ENCODE measurements around the gene EIF4G3. TPM values are rescaled to one million over a fixed set of nuclear protein-coding genes. Genes with fewer than 3 reads are reported as not detected.

Gene EIF4G3, protein sequence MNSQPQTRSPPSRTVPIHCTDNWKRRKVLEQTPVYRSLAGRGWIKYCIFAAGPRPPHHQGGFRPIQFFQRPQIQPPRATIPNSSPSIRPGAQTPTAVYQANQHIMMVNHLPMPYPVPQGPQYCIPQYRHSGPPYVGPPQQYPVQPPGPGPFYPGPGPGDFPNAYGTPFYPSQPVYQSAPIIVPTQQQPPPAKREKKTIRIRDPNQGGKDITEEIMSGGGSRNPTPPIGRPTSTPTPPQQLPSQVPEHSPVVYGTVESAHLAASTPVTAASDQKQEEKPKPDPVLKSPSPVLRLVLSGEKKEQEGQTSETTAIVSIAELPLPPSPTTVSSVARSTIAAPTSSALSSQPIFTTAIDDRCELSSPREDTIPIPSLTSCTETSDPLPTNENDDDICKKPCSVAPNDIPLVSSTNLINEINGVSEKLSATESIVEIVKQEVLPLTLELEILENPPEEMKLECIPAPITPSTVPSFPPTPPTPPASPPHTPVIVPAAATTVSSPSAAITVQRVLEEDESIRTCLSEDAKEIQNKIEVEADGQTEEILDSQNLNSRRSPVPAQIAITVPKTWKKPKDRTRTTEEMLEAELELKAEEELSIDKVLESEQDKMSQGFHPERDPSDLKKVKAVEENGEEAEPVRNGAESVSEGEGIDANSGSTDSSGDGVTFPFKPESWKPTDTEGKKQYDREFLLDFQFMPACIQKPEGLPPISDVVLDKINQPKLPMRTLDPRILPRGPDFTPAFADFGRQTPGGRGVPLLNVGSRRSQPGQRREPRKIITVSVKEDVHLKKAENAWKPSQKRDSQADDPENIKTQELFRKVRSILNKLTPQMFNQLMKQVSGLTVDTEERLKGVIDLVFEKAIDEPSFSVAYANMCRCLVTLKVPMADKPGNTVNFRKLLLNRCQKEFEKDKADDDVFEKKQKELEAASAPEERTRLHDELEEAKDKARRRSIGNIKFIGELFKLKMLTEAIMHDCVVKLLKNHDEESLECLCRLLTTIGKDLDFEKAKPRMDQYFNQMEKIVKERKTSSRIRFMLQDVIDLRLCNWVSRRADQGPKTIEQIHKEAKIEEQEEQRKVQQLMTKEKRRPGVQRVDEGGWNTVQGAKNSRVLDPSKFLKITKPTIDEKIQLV (N-terminal part only)
- 17.9 to 23.3 TPM (median 20.4 TPM) in 5 replicates for total RNA-seq (2022; extraction: Qiagen RNA extraction; ENCODE audit: low read depth)

DNA sequence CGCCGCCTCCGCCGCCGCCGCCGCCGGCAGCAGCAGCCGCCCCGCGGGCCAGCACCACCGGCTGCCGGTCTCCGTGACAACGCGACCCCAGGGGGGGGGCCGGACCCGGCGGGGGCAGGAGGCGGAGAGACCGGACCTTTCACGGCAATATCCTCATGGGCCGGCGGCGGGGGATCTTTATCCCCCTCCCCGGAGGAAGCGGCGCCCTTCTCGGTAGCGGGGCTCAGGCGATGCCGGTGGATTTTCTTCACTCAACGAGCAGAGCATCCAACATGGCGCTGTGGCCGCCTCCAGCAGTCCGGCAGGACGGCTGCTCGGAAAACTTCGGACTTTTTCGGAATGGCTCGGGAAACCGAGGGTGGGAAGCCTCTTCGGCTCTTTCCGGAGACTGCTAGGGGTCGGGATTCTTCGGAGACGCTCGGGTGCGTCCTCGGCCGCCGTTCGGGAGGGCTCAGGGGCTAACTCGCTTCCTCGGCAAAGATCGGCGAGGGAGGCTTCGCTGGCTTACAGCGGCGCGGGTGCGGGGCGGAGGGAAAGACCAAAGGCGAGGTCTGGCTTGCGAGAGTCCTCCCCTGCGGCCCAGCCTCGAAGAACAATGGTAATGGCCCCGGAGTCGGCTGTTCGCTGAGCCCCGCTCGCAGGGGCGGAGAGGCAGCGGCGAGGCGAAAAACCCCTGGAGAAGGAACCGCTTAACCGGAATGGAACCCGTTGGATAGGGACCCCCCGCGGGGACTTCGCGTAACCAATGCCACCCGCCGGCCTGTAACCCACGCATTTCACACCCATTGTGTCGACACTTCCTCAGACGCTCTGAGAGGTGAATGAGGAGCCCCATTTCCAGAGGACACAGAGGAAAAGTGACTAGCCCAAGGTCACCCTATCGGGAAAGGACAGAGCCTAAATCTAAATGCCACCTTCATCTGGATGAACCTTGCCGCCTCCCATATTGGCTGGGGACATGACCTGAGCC lies at the start of gene EIF4G3:
TSS of gene EIF4G3 (minus strand) at position 312 of the 970 bp plus-strand sequence. CDS start 174,155 bp downstream, outside the sequence.

DNA sequence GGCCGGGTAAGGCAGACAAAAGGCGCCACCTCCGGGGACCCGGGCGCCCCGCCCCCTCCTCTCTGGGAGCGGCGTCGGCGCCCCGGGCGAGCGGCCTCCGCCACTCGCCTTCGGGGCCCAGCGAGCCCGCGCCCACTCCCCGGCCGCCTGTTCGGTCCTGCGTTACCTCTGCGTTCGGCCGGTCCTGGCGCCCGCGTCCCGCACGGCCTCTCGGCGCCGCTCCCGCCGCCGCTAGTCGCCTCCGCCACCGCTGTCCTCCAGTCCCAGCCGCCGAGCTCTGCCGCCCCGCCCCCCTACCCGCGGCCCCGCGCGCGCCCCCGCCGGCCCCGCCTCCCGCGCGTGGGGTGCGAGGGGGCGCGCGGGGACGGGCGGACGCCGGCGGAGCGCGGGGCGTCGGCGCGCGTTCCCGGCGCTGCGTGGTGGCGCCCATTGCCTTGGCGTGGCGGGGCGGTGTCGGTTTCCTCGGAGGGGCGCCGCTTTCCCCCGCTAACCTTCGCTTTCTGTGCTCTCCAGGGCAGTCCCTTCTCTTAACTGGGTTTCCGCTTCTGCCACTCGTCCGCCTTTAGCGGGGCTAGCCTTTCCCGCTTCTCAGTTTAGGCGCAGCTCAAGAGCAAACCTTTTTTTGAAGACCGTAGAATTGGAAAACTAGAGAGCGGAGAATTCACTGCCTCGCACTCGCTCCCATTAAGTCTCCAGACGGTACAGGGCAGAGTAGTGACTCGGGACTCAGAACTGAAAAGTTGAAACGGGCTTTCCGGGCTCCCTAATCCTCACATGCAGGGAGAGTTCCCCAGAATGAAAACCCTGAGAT lies 389.5 kb downstream of the EIF4G3 start, which contains the start of gene HP1BP3:
TSS of gene HP1BP3 (minus strand) at position 279 of the 811 bp plus-strand sequence. CDS start 6,867 bp downstream, outside the sequence.

Other genes with a start within 250 kb of the EIF4G3 start
- 51.2 to 68.2 TPM (median 58.4 TPM) in 5 replicates for gene ECE1, start 113.6 kb upstream of the EIF4G3 start, total RNA-seq (2022; extraction: Qiagen RNA extraction; ENCODE audit: low read depth)